ENCODE measurements around the gene PAPPA.

PAPPA gene

GRCh38 chr9:116414374-116414773 is 260.8 kb downstream of the PAPPA start:
- H3K27me3 ChIP-seq: no peaks in the 10 kb centered on the region
- H3K4me1 ChIP-seq (ENCODE audit: control insufficient read depth in 1 of 2, insufficient read depth in 1 of 2, low read depth in 1 of 2, low read length in 1 of 2): no peaks in the 10 kb centered on the region
- H3K27ac ChIP-seq: no peak overlapping the region
- no peak for TF ChIP-seq CTCF (IDR thresholded peaks at IDR 0.05)
- no peak overlapping the region for H3K4me3 ChIP-seq (ENCODE audit: low read depth in 1 of 2, low read length in 1 of 2)
- H3K36me3 ChIP-seq: no peaks in the 10 kb centered on the region
- H3K9me3 ChIP-seq: no peaks in the 10 kb centered on the region

GRCh38 chr9:116416421-116416820 is 262.8 kb downstream of the PAPPA start:
- H3K27me3 ChIP-seq: no peaks in the 10 kb centered on the region

GRCh38 chr9:116417464-116417863 is 263.9 kb downstream of the PAPPA start:
- no peaks in the 10 kb centered on the region for H3K9me3 ChIP-seq
- no peak overlapping the region for H3K27ac ChIP-seq
- no peaks in the 10 kb centered on the region for H3K36me3 ChIP-seq
- TF ChIP-seq CTCF (IDR thresholded peaks at IDR 0.05): no peak
- H3K27me3 ChIP-seq: no peaks in the 10 kb centered on the region
- no peak overlapping the region for H3K4me3 ChIP-seq (ENCODE audit: low read depth in 1 of 2, low read length in 1 of 2)
- no peaks in the 10 kb centered on the region for H3K4me1 ChIP-seq (ENCODE audit: control insufficient read depth in 1 of 2, insufficient read depth in 1 of 2, low read depth in 1 of 2, low read length in 1 of 2)

More at GRCh38 chr9:116416421-116416820, 262.8 kb downstream of the PAPPA start:
- H3K27ac ChIP-seq: no peak overlapping the region
- no peak overlapping the region for H3K4me3 ChIP-seq (ENCODE audit: low read depth in 1 of 2, low read length in 1 of 2)
- TF ChIP-seq CTCF (IDR thresholded peaks at IDR 0.05): no peak
- H3K36me3 ChIP-seq: no peaks in the 10 kb centered on the region
- H3K9me3 ChIP-seq: no peaks in the 10 kb centered on the region
- H3K4me1 ChIP-seq (ENCODE audit: control insufficient read depth in 1 of 2, insufficient read depth in 1 of 2, low read depth in 1 of 2, low read length in 1 of 2): no peaks in the 10 kb centered on the region

- H3K27me3 ChIP-seq: no peaks in the 10 kb centered on the region
- H3K36me3 ChIP-seq: no peaks in the 10 kb centered on the region
- H3K4me1 ChIP-seq (ENCODE audit: control insufficient read depth in 1 of 2, insufficient read depth in 1 of 2, low read depth in 1 of 2, low read length in 1 of 2): no peaks in the 10 kb centered on the region
- H3K27ac ChIP-seq: no peak overlapping the region
- H3K4me3 ChIP-seq (ENCODE audit: low read depth in 1 of 2, low read length in 1 of 2): no peak overlapping the region
- no peaks in the 10 kb centered on the region for H3K9me3 ChIP-seq
- TF ChIP-seq CTCF (IDR thresholded peaks at IDR 0.05): no peak
Measured at GRCh38 chr9:116419181-116419580, 265.6 kb downstream of the PAPPA start.

- Histone ChIP-seq H3K4me3 (ENCODE audit: low read depth in 1 of 2, low read length in 1 of 2) (no peak overlapping the region), H3K9me3 (no peaks in the 10 kb centered on the region), H3K4me1 (ENCODE audit: control insufficient read depth in 1 of 2, insufficient read depth in 1 of 2, low read depth in 1 of 2, low read length in 1 of 2) (no peaks in the 10 kb centered on the region), H3K27ac (no peak overlapping the region), H3K36me3 (no peaks in the 10 kb centered on the region), H3K27me3 (no peaks in the 10 kb centered on the region)
- no peak for TF ChIP-seq CTCF (IDR thresholded peaks at IDR 0.05)
Measured at GRCh38 chr9:116420993-116421538, 267.5 kb downstream of the PAPPA start.

All from neutrophil (primary cell).